HG03575 (cell line): ENCODE results near the gene NOCT.
"Not testable (repeated sequence)": the region's sequence is repeated elsewhere in the genome, so short reads cannot be mapped to it uniquely, and the experiment has no call there.

Experiments used
- ATAC-seq: cut with Tn5 transposase; IDR thresholded peaks from one replicate; pipeline ENCODE4 v1.9.1; 2021; ENCODE audit not compliant: unreplicated experiment, insufficient number of reproducible peaks, low FRiP score; ENCODE audit errors: extremely low read depth

The NOCT gene

GRCh38 chr4:139007640-139008039 lies 7.9 kb upstream of the NOCT start:
- no peak for ATAC-seq

GRCh38 chr4:139008278-139008677 lies 7.3 kb upstream of the NOCT start:
- ATAC-seq = not testable (repeated sequence)

GRCh38 chr4:139009702-139010101 lies 5.9 kb upstream of the NOCT start:
- ATAC-seq = no peak

GRCh38 chr4:139011225-139011950 lies 4.2 kb upstream of the NOCT start:
- ATAC-seq = no peak

GRCh38 chr4:139014371-139015268 lies 961 bp upstream of the NOCT start:
- ATAC-seq = peak; percentile 0

GRCh38 chr4:139015948-139016471 lies 429 bp downstream of the NOCT start:
- ATAC-seq = no peak

- no peak for ATAC-seq
Observed at GRCh38 chr4:139017861-139018260, 2.3 kb downstream of the NOCT start.

- ATAC-seq = no peak
Observed at GRCh38 chr4:139018501-139018900, 2.9 kb downstream of the NOCT start.

GRCh38 chr4:139018971-139019758 lies 3.6 kb downstream of the NOCT start:
- ATAC-seq = no peak

GRCh38 chr4:139020384-139020783 lies 4.8 kb downstream of the NOCT start:
- ATAC-seq = no peak

- not testable (repeated sequence) for ATAC-seq
Observed at GRCh38 chr4:139021071-139021470, 5.5 kb downstream of the NOCT start.

GRCh38 chr4:139022835-139023234 lies 7.3 kb downstream of the NOCT start:
- no peak for ATAC-seq

- no peak for ATAC-seq
Observed at GRCh38 chr4:139024686-139025085, 9.1 kb downstream of the NOCT start.

GRCh38 chr4:139025841-139026240 lies 10.3 kb downstream of the NOCT start:
- ATAC-seq = no peak

- no peak for ATAC-seq
Observed at GRCh38 chr4:139027776-139028175, 12.2 kb downstream of the NOCT start.

GRCh38 chr4:139028191-139028661 lies 12.6 kb downstream of the NOCT start:
- no peak for ATAC-seq

- not testable (repeated sequence) for ATAC-seq
Observed at GRCh38 chr4:139029866-139030363, 14.3 kb downstream of the NOCT start.

- ATAC-seq = peak; percentile 65
Observed at GRCh38 chr4:139030614-139031235, 15.1 kb downstream of the NOCT start.
